Activated naive CD4-positive, alpha-beta T cell (primary cell): ENCODE results near the gene C19orf18.
A peak's percentile ranks its signal among the peaks of the same experiment; 100 is the strongest.

Source experiments
- DNase-seq, 4 experiments: peaks; one replicate each; lab custom pipeline; 2025; lab: John Stamatoyannopoulos, UW

The C19orf18 gene

DNA sequence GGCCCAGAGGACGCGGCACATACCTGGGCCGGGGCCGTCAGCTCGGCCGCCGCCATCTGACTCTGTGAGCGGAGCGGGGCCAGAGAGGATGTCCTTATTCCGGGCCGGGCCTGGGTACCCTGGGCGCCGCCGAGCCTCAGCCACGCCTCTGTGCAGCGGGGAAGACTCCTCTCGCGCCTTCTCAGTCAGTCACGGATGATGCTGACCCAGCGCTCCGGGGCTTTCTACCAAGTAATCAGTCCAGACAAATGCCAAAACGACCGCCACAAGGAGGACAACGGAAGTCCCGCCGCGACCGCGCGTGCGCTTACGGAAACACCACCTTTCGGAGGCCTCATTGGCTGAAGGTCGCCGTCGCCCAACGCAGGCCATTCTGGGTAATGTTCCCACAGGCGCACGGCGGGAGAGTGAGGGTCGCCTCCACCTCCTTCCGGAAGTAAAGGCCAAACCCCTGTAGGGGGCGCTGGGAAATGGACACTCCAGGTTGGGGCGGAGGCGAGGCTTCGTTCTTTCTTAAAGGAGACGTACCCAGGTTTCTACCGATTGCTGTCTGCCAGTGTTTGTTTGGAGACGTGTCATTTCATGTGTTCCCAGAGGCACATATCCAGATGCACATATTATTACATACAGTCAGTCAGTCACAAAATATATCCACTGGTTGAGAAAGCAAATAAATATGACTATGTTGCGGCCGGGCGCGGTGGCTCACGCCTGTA is 26.8 kb downstream of the C19orf18 start, which contains the start of gene ZNF256:
Gene ZNF256 (minus strand): TSS at position 288 of the 716 bp plus-strand sequence. CDS start 232 bp downstream, at position 56.
- DNase-seq: peak; percentile 73 to 79 (median 76)

GRCh38 chr19:57947088-57947418 is 27.3 kb downstream of the C19orf18 start:
- no peak for DNase-seq

- DNase-seq: no peak
Observed at GRCh38 chr19:57946316-57946715, 28.0 kb downstream of the C19orf18 start.

DNA sequence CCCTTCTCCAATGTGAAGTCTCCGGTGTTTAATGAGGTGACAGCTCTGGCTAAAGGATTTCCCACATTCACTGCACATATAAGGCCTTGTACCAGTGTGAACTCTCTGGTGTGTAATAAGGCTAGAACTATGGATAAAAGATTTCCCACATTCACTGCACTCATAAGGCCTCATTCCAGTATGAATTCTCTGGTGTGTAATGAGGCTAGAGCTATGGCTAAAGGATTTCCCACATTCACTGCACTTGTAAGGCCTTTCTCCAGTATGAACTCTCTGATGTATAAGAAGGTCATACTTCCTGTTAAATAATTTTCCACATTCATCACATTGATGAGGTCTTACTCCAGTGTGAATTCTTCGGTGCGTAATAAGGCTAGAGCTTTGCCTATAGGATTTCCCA is 32.7 kb downstream of the C19orf18 start:
- DNase-seq: no peak

- DNase-seq: no peak
Observed at GRCh38 chr19:57935731-57936130, 38.6 kb downstream of the C19orf18 start.

- peak in 1 of 4 experiments; percentile 17 for DNase-seq
Observed at GRCh38 chr19:57934820-57935665, 39.3 kb downstream of the C19orf18 start, which contains the start of gene ZNF418. ZNF418 (minus strand) TSS chr19:57935402; CDS start chr19:57933822, 1,580 bp downstream.

- DNase-seq: no peak
Observed at GRCh38 chr19:57927587-57927986, 46.7 kb downstream of the C19orf18 start.

- peak; percentile 45 to 72 (median 52) for DNase-seq
Observed at GRCh38 chr19:57916168-57916995, 58.0 kb downstream of the C19orf18 start, which contains the start of gene ZNF417. ZNF417 (minus strand) TSS chr19:57916592; CDS start chr19:57916411, 181 bp downstream.

DNA sequence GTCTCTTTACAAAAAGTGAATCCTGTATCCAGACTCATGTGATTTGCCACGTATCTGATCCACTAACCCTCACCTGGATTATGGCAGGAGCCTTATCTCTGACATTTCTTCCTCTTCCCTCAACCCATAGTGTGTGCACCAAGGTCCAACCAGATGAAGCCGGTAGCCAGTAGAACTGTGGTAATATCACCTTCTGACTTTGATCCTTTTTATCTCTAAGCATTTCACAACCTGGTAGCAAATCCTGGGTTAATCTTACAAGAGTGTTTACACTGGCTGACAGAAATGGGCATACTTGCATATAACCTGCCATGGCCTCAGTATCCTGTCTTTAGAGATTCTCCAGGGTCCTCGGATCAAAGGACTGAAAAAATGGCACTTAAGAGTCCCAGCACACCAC is 59.8 kb downstream of the C19orf18 start:
- DNase-seq: no peak
